GM21737 (cell line): ENCODE data around the gene PKNOX2.

ENCODE experiments used
- ATAC-seq: cut with Tn5 transposase; IDR thresholded peaks from one replicate; pipeline ENCODE4 v1.9.1; 2021; ENCODE audit warnings: mild to moderate bottlenecking, moderate library complexity; ENCODE audit not compliant: unreplicated experiment

The PKNOX2 gene

GRCh38 chr11:125228445-125228844 lies 63.9 kb downstream of the PKNOX2 start:
- no peak for ATAC-seq

- ATAC-seq = no peak
These were observed 64.4 kb downstream of the PKNOX2 start for GRCh38 chr11:125228993-125229392.

- ATAC-seq = no peak
These were observed 65.4 kb downstream of the PKNOX2 start for GRCh38 chr11:125229916-125230315.

GRCh38 chr11:125233116-125233515 lies 68.6 kb downstream of the PKNOX2 start:
- no peak for ATAC-seq

- no peak for ATAC-seq
These were observed 69.3 kb downstream of the PKNOX2 start for GRCh38 chr11:125233736-125234275.

GRCh38 chr11:125235071-125235471 lies 70.5 kb downstream of the PKNOX2 start:
- ATAC-seq = no peak

GRCh38 chr11:125236072-125236825 lies 71.7 kb downstream of the PKNOX2 start:
- ATAC-seq = no peak

GRCh38 chr11:125239585-125240560 lies 75.3 kb downstream of the PKNOX2 start:
- ATAC-seq = no peak

GRCh38 chr11:125241104-125241503 lies 76.6 kb downstream of the PKNOX2 start:
- no peak for ATAC-seq

- ATAC-seq = no peak
These were observed 77.7 kb downstream of the PKNOX2 start for GRCh38 chr11:125242141-125242775.

GRCh38 chr11:125244166-125244565 lies 79.6 kb downstream of the PKNOX2 start:
- ATAC-seq = no peak

GRCh38 chr11:125245299-125245698 lies 80.7 kb downstream of the PKNOX2 start:
- no peak for ATAC-seq

- no peak for ATAC-seq
These were observed 82.9 kb downstream of the PKNOX2 start for GRCh38 chr11:125247431-125247830.

- no peak for ATAC-seq
These were observed 86.0 kb downstream of the PKNOX2 start for GRCh38 chr11:125250318-125251213.

- ATAC-seq = no peak
These were observed 86.6 kb downstream of the PKNOX2 start for GRCh38 chr11:125251214-125251545.

- no peak for ATAC-seq
These were observed 87.4 kb downstream of the PKNOX2 start for GRCh38 chr11:125251956-125252355.

- no peak for ATAC-seq
These were observed 88.7 kb downstream of the PKNOX2 start for GRCh38 chr11:125253289-125253688.

- no peak for ATAC-seq
These were observed 89.4 kb downstream of the PKNOX2 start for GRCh38 chr11:125253795-125254525.

- no peak for ATAC-seq
These were observed 92.1 kb downstream of the PKNOX2 start for GRCh38 chr11:125256541-125257189.
